Activated CD4-positive, alpha-beta T cell treated with anti-CD3 and anti-CD28 coated beads, Interleukin-2, amount 50 U/mL, for 1 hour (primary cell): ENCODE results near the gene USP36.
"Not testable (repeated sequence)": the region's sequence is repeated elsewhere in the genome, so short reads cannot be mapped to it uniquely, and the experiment has no call there.

Experiments used
- DNase-seq: peaks from one replicate; pipeline ENCODE4 v3.0.0-alpha.2; 2020

USP36 gene

GRCh38 chr17:78789149-78789662 is 51.4 kb downstream of the USP36 start:
- DNase-seq, result no peak

GRCh38 chr17:78788451-78788850 is 52.2 kb downstream of the USP36 start:
- DNase-seq, result no peak

DNA sequence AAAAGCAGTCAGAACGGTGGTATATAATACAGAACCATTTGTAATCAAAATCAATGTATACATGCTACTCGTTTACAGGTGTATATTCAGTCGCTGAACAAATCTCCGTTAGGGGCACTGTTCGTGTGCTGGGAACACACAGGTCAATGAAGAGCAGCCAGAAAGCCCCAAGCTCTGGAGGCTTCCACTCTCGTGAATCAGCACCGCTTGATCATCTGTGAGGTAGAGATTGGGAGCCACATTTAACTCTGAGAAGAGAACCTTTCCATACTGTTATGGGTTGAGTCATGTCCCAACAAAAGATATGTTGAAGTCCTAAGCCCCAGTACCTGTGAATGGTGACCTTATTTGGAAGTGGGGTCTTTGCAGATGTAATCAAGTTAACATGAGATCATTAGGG is 53.2 kb downstream of the USP36 start:
- no peak for DNase-seq

- no peak for DNase-seq
Measured at GRCh38 chr17:78785663-78786057, 55.0 kb downstream of the USP36 start.

DNA sequence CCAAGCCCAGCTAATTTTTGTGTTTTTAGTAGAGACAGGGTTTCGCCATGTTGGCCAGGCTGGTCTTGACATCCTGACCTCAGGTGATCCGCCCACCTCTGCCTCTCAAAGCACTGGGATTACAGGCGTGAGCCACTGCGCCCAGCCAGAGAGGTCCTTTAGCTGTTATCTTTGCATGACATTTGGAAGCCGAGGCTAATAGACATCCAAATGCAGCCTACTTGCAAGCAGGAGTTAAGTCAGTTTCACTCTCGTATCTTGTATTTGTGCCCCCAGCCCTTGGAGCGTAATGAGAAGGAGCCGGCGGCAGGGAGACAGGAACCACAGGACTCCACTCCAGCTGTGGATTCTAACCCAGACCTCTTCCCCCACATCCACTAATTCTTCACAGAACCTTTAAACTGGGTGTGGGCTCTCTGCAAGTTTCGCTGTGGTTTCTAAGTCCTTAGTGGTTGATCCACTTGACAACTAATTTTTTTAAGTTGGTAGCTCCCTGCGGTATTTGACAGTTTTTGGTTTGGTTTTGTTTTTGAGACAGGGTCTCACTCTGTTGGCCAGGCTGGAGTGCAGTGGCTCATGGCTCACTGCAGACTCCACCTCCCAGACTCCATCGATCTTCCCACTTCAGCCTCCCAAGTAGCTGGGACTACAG is 55.5 kb downstream of the USP36 start:
- no peak for DNase-seq

GRCh38 chr17:78784352-78784751 is 56.3 kb downstream of the USP36 start:
- no peak for DNase-seq

- DNase-seq, result no peak
Measured at GRCh38 chr17:78783711-78784324, 56.8 kb downstream of the USP36 start.

DNA sequence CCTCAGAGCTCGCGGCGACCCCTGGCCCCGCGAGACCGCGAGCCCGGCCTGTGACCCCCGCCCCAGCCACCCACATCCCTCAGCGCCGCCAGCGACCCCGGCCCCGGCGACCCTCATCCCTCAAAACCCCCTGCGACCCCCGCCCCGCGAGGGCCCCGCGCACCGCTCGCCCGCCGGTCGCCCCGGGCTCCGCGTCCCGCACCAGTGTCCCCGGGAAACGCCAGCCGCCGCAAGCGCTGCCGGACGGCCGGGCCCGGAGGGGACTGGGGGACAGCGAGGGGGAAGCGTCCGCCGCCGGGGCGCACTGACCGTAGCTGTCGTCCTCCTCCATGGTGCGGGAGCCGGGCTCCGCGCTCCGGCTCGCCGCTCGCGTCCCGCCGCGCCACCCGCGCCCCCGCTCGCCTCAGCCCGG is 58.7 kb downstream of the USP36 start, which contains the start of gene CYTH1:
TSS of gene CYTH1 (minus strand) at position 381 of the 412 bp plus-strand sequence. CDS start at position 331, 50 bp downstream.
- DNase-seq, result no peak

- DNase-seq, result peak; percentile 38
Measured at GRCh38 chr17:78781104-78781892, 59.3 kb downstream of the USP36 start.

GRCh38 chr17:78780335-78780734 is 60.3 kb downstream of the USP36 start:
- no peak for DNase-seq

DNA sequence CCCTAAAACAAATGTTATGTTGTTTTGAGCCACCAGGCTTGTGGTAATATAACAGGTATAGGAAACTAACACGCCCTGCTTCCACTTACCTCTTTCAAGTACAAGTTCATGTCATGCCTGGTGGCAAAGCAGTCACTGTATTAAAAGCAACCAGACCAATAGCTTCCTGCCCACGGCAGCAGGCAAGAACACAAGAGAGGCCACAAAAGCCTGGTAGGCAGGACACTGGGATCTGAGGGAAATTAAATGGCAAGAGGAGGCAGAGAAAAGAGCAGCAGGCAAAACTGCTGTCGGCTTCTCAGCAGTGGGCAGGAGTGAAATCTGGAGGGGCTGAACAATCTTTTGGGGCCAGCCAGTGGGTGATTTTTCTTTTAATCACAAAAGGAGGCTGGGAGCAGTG is 60.8 kb downstream of the USP36 start:
- peak; percentile 59 for DNase-seq

DNA sequence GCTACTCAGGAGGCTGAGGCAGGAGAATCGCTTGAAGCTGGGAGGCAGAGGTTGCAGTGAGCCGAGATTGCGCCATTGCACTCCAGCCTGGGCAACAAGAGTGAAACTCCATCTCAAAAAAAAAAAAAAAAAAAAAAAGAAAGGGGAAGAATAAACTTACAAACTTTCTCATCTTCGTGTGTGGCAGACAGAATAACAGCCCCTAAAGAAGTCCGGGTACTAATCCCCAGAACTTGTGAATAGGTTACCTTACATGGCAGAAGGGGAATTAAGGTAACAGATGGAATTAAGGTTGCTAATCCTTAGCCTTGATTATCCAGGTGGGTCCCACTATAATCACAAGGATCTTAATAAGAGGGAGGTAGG is 61.3 kb downstream of the USP36 start:
- DNase-seq, result not testable (repeated sequence)

DNA sequence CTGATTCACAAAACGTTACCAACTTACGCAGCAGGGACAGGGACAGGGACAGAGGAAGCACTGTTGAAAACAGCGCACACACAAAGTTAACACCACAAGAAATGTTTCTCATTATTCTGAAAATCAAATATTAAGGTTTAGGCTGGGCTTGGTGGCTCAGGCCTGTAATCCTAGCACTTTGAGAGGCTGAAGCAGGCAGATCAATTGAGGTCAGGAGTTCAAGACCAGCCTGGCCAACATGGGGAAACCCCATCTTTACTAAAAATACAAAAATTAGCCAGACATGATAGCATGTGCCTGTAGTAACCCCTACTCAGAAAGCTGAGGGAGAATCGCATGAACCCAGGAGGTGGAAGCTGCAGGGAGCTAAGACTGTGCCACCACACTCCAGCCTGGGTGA is 62.7 kb downstream of the USP36 start:
- DNase-seq, result no peak

- peak; percentile 52 for DNase-seq
Measured at GRCh38 chr17:78774956-78775571, 65.5 kb downstream of the USP36 start.

- DNase-seq, result no peak
Measured at GRCh38 chr17:78774453-78774852, 66.2 kb downstream of the USP36 start.

GRCh38 chr17:78771758-78772382 is 68.7 kb downstream of the USP36 start:
- no peak for DNase-seq

DNA sequence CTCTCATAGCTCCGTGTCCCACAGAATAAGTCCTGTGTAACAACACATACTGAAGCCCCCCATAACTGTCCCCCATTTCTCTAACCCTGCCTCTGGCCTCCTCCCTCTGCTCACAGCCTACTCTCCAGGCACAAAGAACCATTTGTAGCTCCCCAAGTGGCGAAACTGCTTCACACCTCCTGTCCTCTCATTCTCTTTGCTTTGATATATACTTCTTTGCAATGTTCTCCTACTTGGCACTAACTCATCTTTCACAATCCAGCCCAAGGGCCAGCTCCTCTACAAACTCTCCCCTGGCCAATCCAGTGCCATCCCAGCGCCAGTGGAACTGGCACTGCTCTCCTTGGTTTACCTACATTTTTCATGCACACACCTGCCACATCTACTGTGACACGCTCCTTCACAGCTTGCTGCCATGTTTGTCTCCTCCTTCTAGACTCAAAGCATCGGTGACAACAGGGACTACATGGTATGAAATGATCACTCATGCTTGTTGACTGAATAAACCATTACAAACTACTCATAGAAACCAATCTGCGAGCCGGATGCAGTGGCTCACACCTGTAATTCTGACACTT is 71.3 kb downstream of the USP36 start:
- DNase-seq, result no peak

GRCh38 chr17:78767806-78768205 is 72.8 kb downstream of the USP36 start:
- DNase-seq, result no peak

DNA sequence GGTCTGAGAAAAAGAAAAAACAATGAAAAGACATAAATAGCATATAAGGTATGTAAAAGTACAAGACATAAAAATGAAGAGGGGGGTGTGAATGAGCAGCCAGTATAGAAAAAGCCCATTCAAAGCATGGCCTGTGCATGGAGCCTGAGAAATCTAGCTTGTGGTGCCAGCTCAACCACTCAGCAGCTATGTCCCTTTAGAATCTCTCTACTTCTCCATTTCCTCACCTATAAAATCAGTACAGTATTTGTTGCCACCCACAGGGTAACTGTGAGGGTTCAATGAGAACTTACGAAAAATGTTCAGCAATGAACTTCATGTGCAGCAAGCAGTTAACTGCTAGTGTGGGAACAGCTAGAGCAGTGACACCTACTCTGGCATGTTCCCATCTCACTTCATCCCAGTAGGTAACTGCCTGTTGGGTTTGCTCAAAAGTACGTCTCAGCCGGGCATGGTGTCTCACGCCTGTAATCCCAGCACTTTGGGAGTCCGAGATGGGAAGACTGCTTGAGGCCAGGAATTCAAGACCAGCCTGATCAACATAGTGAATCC is 73.8 kb downstream of the USP36 start:
- DNase-seq, result no peak

DNA sequence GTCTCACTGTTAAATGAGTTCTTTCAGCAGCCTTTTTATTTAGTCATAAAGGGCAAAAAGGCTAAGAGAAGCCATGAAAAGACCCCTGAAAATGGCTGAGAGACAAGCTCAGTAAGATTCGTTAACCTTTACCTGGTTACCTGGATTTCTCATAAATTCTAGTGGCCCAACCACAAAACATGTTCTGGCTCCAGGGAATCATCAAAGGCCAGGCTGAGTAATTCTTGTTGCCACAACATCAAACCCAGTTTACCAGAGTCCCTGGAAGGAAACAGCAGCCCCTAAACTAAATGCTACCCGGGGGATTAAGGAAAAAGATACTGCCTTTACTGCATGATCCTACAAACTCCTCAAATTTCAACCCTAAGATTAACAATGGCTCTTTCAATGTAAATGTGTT is 74.4 kb downstream of the USP36 start:
- no peak for DNase-seq

DNA sequence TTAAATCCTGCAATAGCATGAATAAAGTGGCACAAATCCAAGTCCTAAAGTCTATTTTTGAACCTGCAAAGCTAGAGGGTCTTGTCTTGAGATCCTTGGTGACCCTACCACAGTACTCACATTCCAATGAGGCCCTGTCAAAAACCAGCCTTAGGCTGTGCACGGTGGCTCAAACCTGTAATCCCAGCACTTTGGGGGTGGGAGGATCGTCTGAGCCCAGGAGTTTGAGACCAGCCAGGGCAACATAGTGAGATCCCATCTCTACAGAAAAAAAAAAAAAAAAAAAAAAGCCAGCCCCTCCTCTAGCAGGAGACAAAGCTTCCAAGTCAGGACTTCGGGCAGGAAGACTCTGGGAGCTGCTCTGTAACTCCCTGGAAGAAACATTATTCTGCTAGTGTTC is 74.8 kb downstream of the USP36 start:
- no peak for DNase-seq

- no peak for DNase-seq
Measured at GRCh38 chr17:78764871-78765270, 75.7 kb downstream of the USP36 start.
